HG02798 (cell line): ENCODE measurements around the gene KHNYN.

ENCODE experiments used
- ATAC-seq: cut with Tn5 transposase; IDR thresholded peaks from one replicate; pipeline ENCODE4 v1.9.1; 2021; ENCODE audit warnings: mild to moderate bottlenecking; ENCODE audit not compliant: unreplicated experiment, poor library complexity

Gene KHNYN

GRCh38 chr14:24399999-24400718 lies 29.6 kb upstream of the KHNYN start:
- ATAC-seq, result no peak

- ATAC-seq, result no peak
Observed at GRCh38 chr14:24401810-24402702, 27.7 kb upstream of the KHNYN start.

- ATAC-seq, result no peak
Observed at GRCh38 chr14:24403294-24403998, 26.3 kb upstream of the KHNYN start.

GRCh38 chr14:24404814-24405213 lies 24.9 kb upstream of the KHNYN start:
- no peak for ATAC-seq

GRCh38 chr14:24406416-24406815 lies 23.3 kb upstream of the KHNYN start:
- ATAC-seq, result no peak

- ATAC-seq, result no peak
Observed at GRCh38 chr14:24407608-24408325, 22.0 kb upstream of the KHNYN start.

GRCh38 chr14:24408764-24409163 lies 21.0 kb upstream of the KHNYN start:
- ATAC-seq, result no peak

GRCh38 chr14:24409192-24409591 lies 20.6 kb upstream of the KHNYN start:
- no peak for ATAC-seq

- ATAC-seq, result no peak
Observed at GRCh38 chr14:24409956-24410355, 19.8 kb upstream of the KHNYN start.

- peak; percentile 66 for ATAC-seq
Observed at GRCh38 chr14:24411443-24412389, 18.0 kb upstream of the KHNYN start.

- ATAC-seq, result no peak
Observed at GRCh38 chr14:24414077-24414476, 15.7 kb upstream of the KHNYN start.

GRCh38 chr14:24414732-24415420 lies 14.9 kb upstream of the KHNYN start:
- ATAC-seq, result no peak

GRCh38 chr14:24415421-24416253 lies 14.1 kb upstream of the KHNYN start:
- no peak for ATAC-seq

- no peak for ATAC-seq
Observed at GRCh38 chr14:24416254-24416931, 13.4 kb upstream of the KHNYN start.

- no peak for ATAC-seq
Observed at GRCh38 chr14:24416932-24417619, 12.7 kb upstream of the KHNYN start.

GRCh38 chr14:24417832-24418491 lies 11.8 kb upstream of the KHNYN start:
- no peak for ATAC-seq
